ENCODE data around the gene MEIOSIN.

DNA sequence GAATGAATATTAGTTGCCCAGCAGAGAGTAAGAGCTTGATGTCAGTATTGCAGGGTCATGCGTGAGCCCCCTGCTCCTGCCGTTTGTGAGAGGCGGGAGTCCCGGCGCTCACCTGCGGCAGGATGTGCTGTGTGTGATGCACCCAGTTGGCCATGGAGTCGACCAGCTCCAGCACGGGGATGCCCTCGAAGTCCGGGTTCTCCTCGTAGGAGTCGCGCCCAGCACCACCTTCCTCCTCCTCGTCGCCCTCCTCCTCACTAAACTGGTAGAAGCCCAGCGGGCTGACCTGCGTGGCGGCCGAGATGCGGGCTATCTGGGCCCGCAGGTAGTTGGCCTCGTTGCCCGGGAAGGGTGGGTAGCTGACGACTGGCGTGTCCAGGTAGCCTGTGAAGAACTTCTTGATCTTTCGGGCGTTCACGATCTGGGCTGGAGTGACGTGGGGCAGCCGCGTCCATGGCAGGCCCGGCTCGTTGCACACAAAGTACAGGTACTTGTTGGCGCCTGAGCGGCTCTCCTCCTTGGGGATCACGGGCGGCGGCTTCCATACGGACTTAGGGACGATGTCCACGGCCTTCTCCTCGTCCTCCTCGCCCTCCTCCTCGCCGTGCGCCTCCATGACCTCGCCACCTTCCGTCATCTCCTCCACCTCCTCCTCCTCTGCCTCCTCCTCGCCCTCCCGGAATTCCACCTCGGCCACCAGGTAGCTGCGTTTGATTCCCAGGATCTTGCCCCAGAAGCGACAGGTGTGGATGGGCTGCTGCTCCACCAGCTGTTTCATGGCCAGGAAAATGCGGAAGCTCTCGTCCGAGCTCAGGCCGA lies 71.1 kb downstream of the MEIOSIN start:
- TF ChIP-seq, protein P1, sequence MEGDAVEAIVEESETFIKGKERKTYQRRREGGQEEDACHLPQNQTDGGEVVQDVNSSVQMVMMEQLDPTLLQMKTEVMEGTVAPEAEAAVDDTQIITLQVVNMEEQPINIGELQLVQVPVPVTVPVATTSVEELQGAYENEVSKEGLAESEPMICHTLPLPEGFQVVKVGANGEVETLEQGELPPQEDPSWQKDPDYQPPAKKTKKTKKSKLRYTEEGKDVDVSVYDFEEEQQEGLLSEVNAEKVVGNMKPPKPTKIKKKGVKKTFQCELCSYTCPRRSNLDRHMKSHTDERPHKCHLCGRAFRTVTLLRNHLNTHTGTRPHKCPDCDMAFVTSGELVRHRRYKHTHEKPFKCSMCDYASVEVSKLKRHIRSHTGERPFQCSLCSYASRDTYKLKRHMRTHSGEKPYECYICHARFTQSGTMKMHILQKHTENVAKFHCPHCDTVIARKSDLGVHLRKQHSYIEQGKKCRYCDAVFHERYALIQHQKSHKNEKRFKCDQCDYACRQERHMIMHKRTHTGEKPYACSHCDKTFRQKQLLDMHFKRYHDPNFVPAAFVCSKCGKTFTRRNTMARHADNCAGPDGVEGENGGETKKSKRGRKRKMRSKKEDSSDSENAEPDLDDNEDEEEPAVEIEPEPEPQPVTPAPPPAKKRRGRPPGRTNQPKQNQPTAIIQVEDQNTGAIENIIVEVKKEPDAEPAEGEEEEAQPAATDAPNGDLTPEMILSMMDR (IDR thresholded peaks at IDR 0.05) = no peak
- TF ChIP-seq POLR2A (IDR thresholded peaks at IDR 0.05) = no peak

Measured in heart left ventricle (tissue), 13 donors.